Measurements from ENCODE around the gene RNF224.

DNA sequence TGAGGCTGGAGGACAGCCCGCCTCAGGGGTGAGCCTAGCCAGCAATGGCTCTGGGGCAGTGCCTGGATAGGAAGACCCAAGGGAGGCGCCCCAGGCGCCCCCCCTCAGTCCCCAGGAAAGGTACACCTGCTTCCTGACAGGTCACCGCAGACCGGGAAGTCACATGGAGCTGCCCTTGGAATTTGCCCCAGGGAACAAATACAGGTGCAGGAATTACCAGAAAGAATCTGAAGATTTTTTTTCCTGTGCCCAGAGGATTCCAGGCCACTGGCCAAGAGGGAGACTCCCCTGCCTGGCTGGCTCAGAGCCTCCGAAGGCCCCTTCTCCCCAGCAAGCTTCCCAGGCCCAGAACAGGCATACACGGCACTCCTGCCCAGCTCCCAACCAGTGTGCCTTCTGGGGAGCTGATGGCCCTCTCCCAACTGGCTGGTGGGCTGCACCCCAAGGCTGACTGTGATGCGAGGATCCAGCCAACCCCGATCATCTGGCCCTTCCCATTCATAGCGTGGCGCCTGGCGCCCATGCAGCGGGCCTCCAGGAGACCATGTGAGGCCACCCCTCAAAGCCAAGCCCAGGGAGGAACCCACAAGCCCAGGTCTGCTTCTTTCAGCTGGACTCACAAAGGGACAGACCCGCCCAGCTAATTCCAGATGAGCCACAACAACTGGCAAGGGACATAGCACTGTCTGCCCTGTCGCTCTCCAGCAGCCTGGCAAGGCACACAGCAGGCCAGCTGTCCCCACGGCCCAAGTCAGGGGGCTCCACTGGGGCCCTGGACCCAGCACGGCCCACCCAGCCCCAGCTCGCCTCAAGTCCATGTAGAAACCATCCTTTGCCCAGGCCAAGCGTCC is 29.0 kb upstream of the RNF224 start:
- TF ChIP-seq, protein P1, sequence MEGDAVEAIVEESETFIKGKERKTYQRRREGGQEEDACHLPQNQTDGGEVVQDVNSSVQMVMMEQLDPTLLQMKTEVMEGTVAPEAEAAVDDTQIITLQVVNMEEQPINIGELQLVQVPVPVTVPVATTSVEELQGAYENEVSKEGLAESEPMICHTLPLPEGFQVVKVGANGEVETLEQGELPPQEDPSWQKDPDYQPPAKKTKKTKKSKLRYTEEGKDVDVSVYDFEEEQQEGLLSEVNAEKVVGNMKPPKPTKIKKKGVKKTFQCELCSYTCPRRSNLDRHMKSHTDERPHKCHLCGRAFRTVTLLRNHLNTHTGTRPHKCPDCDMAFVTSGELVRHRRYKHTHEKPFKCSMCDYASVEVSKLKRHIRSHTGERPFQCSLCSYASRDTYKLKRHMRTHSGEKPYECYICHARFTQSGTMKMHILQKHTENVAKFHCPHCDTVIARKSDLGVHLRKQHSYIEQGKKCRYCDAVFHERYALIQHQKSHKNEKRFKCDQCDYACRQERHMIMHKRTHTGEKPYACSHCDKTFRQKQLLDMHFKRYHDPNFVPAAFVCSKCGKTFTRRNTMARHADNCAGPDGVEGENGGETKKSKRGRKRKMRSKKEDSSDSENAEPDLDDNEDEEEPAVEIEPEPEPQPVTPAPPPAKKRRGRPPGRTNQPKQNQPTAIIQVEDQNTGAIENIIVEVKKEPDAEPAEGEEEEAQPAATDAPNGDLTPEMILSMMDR (IDR thresholded peaks at IDR 0.05) = no peak
- no peak for TF ChIP-seq POLR2A (IDR thresholded peaks at IDR 0.05)

All from adrenal gland (tissue), 5 donors.